Neural progenitor cell (in vitro differentiated cells): ENCODE results near the gene DTX4. TPM values are rescaled to one million over a fixed set of nuclear protein-coding genes. Genes with fewer than 3 reads are reported as not detected.

Experiments
- DNase-seq: peaks from one replicate; pipeline ENCODE4 v3.0.0-alpha.2; 2016; ENCODE audit warnings: low spot score
- H2AFZ ChIP-seq: fragments of 200-600 bp; sonication (generic); replicated peaks from 2 replicates; pipeline ENCODE4 v1.6.1; 2016; ENCODE audit warnings: antibody characterized with exemption
- H3F3A ChIP-seq: fragments of 200-600 bp; sonication (generic); 2 replicates; pipeline ENCODE4 v1.6.1; 2016; ENCODE audit warnings: antibody characterized with exemption, low read depth
- H3K27ac ChIP-seq: fragments of 200-600 bp; sonication (generic); 2 replicates; pipeline ENCODE4 v1.5.1; 2016; ENCODE audit warnings: mild to moderate bottlenecking
- H3K27me3 ChIP-seq: fragments of 200-600 bp; sonication (generic); 2 replicates; pipeline ENCODE4 v1.6.1; 2016; ENCODE audit warnings: mild to moderate bottlenecking, moderate library complexity
- H3K36me3 ChIP-seq: fragments of 200-600 bp; sonication (generic); 2 replicates; pipeline ENCODE4 v1.5.1; 2016
- H3K4me1 ChIP-seq: fragments of 200-600 bp; sonication (generic); 2 replicates; pipeline ENCODE4 v1.6.1; 2016; ENCODE audit warnings: mixed run types
- H3K4me2 ChIP-seq: fragments of 200-600 bp; sonication (generic); 2 replicates; pipeline ENCODE4 v1.6.1; 2016
- H3K4me3 ChIP-seq: fragments of 200-600 bp; sonication (generic); 2 replicates; pipeline ENCODE4 v1.5.1; 2016
- H3K79me2 ChIP-seq: fragments of 200-600 bp; sonication (generic); 2 replicates; pipeline ENCODE4 v1.6.1; 2016; ENCODE audit warnings: low read depth
- H3K9ac ChIP-seq: fragments of 200-600 bp; sonication (generic); 2 replicates; pipeline ENCODE4 v1.6.1; 2016
- H3K9me3 ChIP-seq: fragments of 200-600 bp; sonication (generic); 2 replicates; pipeline ENCODE4 v1.5.1; 2016; ENCODE audit warnings: low read depth
- H4K20me1 ChIP-seq: fragments of 200-600 bp; sonication (generic); 2 replicates; pipeline ENCODE4 v1.6.1; 2016; ENCODE audit warnings: low read depth
- H3K27ac Mint-ChIP-seq: 3 replicates; pipeline ENCODE4 v1.8.0; 2021; ENCODE audit warnings: mixed read lengths
- H3K27me3 Mint-ChIP-seq: 2 replicates; pipeline ENCODE4 v1.8.0; 2022; ENCODE audit warnings: low read depth, mild to moderate bottlenecking, inconsistent platforms, moderate library complexity, mixed read lengths; ENCODE audit not compliant: insufficient read depth
- H3K36me3 Mint-ChIP-seq: 3 replicates; pipeline ENCODE4 v1.8.0; 2021; ENCODE audit warnings: mixed read lengths
- H3K4me1 Mint-ChIP-seq: 3 replicates; pipeline ENCODE4 v1.8.0; 2021; ENCODE audit warnings: mixed read lengths
- H3K4me3 Mint-ChIP-seq: 3 replicates; pipeline ENCODE4 v1.8.0; 2021; ENCODE audit warnings: mild to moderate bottlenecking, moderate library complexity, mixed read lengths
- H3K9me3 Mint-ChIP-seq: 3 replicates; pipeline ENCODE4 v1.8.0; 2020; ENCODE audit warnings: mixed read lengths
- EZH2 ChIP-seq: fragments of 200-600 bp; sonication (generic); IDR thresholded peaks from 2 replicates; pipeline ENCODE4 v1.6.1; 2017; ENCODE audit warnings: antibody characterized with exemption, mild to moderate bottlenecking, moderate library complexity
- EZH2phosphoT487 ChIP-seq: fragments of 200-600 bp; sonication (generic); IDR thresholded peaks from 2 replicates; pipeline ENCODE4 v1.6.1; 2017; ENCODE audit warnings: antibody characterized with exemption
- total RNA-seq: library from RNA; depleted of rRNA; stranded (reverse); fragments of >200 nt; gene quantifications from 2 replicates; pipeline ENCODE4 v1.2.3, GENCODE V29; 2015; ENCODE audit warnings: low replicate concordance
- TF ChIP-seq, protein P1 (sequence below): fragments of 200-600 bp; sonication (generic); IDR thresholded peaks from 2 replicates; pipeline ENCODE4 v1.5.1; 2017; ENCODE audit warnings: antibody characterized with exemption, mild to moderate bottlenecking

The DTX4 gene
- total RNA-seq, 1 donor from 2014 or later: 16.9 TPM

DNA sequence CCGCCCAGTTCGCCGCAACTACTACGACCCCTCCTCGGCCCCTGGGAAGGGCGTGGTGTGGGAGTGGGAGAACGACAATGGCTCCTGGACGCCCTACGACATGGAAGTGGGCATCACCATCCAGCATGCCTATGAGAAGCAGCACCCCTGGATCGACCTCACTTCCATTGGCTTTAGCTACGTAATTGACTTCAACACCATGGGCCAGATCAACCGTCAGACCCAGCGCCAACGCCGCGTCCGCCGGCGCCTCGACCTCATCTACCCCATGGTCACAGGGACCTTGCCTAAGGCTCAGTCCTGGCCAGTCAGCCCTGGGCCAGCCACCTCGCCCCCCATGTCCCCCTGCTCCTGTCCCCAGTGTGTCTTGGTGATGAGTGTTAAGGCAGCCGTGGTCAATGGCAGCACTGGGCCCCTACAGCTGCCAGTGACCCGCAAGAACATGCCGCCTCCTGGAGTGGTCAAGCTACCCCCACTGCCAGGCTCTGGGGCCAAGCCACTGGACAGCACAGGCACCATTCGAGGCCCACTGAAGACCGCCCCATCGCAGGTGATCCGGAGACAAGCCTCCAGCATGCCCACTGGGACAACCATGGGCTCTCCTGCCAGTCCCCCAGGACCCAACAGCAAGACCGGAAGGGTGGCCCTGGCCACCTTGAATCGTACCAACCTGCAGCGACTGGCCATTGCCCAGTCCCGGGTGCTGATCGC, 10.0 kb downstream of the DTX4 start:
- H3K9ac ChIP-seq: no peak overlapping the region
- H3K4me3 Mint-ChIP-seq: no peak overlapping the region
- H3K27ac ChIP-seq: no peak overlapping the region
- H3K36me3 Mint-ChIP-seq: peaks cover 60% of the 10 kb centered on the region
- peaks cover 100% of the 10 kb centered on the region for H4K20me1 ChIP-seq
- no peak overlapping the region for H3K4me3 ChIP-seq
- peaks cover 98% of the 10 kb centered on the region for H3K79me2 ChIP-seq
- H3K27me3 ChIP-seq: no peaks in the 10 kb centered on the region
- peaks cover 98% of the 10 kb centered on the region for H3K4me1 Mint-ChIP-seq
- no peaks in the 10 kb centered on the region for H3K9me3 ChIP-seq
- peak overlapping the region; percentile 80 for H3K27ac Mint-ChIP-seq
- H3K9me3 Mint-ChIP-seq: peaks cover 8% of the 10 kb centered on the region
- H3K4me2 ChIP-seq: no peak overlapping the region
- H2AFZ ChIP-seq: no peak overlapping the region
- H3K36me3 ChIP-seq: no peaks in the 10 kb centered on the region
- no peak for DNase-seq
- H3K27me3 Mint-ChIP-seq: peaks cover 16% of the 10 kb centered on the region
- TF ChIP-seq EZH2: no peak
- H3K4me1 ChIP-seq: peaks cover 69% of the 10 kb centered on the region
- H3F3A ChIP-seq: peaks cover 24% of the 10 kb centered on the region

DNA sequence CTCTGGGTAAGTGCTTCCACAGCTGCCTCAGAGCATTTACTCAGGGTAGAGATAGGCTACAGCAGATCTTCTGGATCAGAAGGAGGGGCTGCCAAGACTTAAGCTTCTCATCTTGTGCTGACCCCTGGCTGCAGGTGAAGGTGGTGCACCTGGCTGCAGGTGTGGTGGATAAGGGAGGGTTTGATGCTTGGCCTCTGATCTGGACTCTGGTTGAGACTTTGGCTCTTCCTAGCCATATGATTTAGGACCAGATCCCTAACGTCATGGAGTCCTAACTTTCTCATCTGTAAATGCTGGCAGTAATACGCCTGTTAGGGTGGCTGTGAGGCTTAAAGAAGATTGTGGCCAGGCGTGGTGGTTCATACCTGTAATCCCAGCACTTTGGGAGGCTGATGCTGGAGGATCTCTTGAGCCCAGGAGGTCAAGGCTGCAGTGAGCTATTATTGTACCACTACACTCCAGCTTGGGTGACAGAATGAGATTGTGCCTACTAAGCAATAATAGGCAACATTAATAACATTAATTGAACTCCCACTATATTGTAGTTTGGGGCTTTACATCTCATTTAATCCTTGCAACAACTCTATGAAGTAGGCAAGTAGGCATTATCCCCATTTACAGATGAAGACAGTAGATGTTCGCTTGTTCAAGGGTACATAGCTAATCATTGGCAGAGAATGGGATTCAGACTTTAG, 10.7 kb downstream of the DTX4 start:
- peak overlapping the region; percentile 98 for H3K27ac Mint-ChIP-seq

DNA sequence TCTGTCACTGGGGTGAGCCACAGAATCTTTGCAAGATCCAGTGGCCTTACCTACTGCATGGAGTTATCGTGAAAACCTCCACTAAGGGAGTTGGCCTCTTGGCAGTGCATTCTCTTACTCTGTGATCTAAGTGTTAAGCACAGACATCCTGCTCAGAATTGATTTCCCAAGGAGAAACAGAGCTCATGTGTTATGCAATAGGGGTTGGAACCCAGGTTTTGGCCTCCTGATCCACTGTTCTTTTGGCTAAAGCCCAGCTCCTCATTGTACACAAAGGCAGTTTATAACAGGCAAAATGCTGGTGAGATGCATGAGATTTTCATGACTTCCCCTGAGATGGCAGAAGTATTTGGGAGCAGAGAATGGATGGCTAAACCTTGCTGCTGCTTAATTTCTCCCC, 11.8 kb downstream of the DTX4 start:
- TF ChIP-seq, protein P1, sequence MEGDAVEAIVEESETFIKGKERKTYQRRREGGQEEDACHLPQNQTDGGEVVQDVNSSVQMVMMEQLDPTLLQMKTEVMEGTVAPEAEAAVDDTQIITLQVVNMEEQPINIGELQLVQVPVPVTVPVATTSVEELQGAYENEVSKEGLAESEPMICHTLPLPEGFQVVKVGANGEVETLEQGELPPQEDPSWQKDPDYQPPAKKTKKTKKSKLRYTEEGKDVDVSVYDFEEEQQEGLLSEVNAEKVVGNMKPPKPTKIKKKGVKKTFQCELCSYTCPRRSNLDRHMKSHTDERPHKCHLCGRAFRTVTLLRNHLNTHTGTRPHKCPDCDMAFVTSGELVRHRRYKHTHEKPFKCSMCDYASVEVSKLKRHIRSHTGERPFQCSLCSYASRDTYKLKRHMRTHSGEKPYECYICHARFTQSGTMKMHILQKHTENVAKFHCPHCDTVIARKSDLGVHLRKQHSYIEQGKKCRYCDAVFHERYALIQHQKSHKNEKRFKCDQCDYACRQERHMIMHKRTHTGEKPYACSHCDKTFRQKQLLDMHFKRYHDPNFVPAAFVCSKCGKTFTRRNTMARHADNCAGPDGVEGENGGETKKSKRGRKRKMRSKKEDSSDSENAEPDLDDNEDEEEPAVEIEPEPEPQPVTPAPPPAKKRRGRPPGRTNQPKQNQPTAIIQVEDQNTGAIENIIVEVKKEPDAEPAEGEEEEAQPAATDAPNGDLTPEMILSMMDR: no peak
- TF ChIP-seq EZH2 (no peak), EZH2phosphoT487 (no peak)
- no peak overlapping the region for H3K27ac ChIP-seq
- H3K36me3 ChIP-seq: no peaks in the 10 kb centered on the region
- no peak overlapping the region for H3K4me3 ChIP-seq
- Mint-ChIP-seq H3K36me3 (peaks cover 57% of the 10 kb centered on the region), H3K27ac (peak overlapping the region; percentile 98), H3K4me3 (peak overlapping the region; percentile 69), H3K9me3 (peaks cover 5% of the 10 kb centered on the region), H3K4me1 (peaks cover 91% of the 10 kb centered on the region), H3K27me3 (peaks cover 11% of the 10 kb centered on the region)
- H3K4me1 ChIP-seq: peaks cover 51% of the 10 kb centered on the region
- peaks cover 24% of the 10 kb centered on the region for H3F3A ChIP-seq
- H3K79me2 ChIP-seq: peaks cover 95% of the 10 kb centered on the region
- no peak overlapping the region for H2AFZ ChIP-seq
- no peaks in the 10 kb centered on the region for H3K9me3 ChIP-seq
- H3K4me2 ChIP-seq: no peak overlapping the region
- no peak for DNase-seq
- H4K20me1 ChIP-seq: peaks cover 99% of the 10 kb centered on the region
- no peaks in the 10 kb centered on the region for H3K27me3 ChIP-seq
- no peak overlapping the region for H3K9ac ChIP-seq

More for the DNA sequence above, 10.7 kb downstream of the DTX4 start:
- H3K4me3 ChIP-seq: no peak overlapping the region
- TF ChIP-seq, protein P1: peak; percentile 46
- TF ChIP-seq EZH2 (no peak), EZH2phosphoT487 (no peak)
- H3K27me3 ChIP-seq: no peaks in the 10 kb centered on the region
- H3K9me3 ChIP-seq: no peaks in the 10 kb centered on the region
- peaks cover 100% of the 10 kb centered on the region for H4K20me1 ChIP-seq
- Mint-ChIP-seq H3K4me3 (peak overlapping the region; percentile 33), H3K9me3 (peaks cover 7% of the 10 kb centered on the region), H3K36me3 (peaks cover 57% of the 10 kb centered on the region), H3K27me3 (peaks cover 13% of the 10 kb centered on the region), H3K4me1 (peaks cover 97% of the 10 kb centered on the region)
- peaks cover 98% of the 10 kb centered on the region for H3K79me2 ChIP-seq
- no peak overlapping the region for H3K9ac ChIP-seq
- peaks cover 24% of the 10 kb centered on the region for H3F3A ChIP-seq
- H2AFZ ChIP-seq: no peak overlapping the region
- peak; percentile 52 for DNase-seq
- H3K36me3 ChIP-seq: no peaks in the 10 kb centered on the region
- H3K4me2 ChIP-seq: no peak overlapping the region
- H3K4me1 ChIP-seq: peaks cover 62% of the 10 kb centered on the region
- no peak overlapping the region for H3K27ac ChIP-seq
